Endothelial cell of umbilical vein (primary cell): ENCODE data around the gene CSPG5. TPM values are rescaled to one million over a fixed set of nuclear protein-coding genes. Genes with fewer than 3 reads are reported as not detected.

Experiments used
- BruUV-seq: library from RNA; stranded (reverse); fragments of 400-500 nt; replicated peaks from 2 replicates; lab custom pipeline; 2021; lab: Mats Ljungman, UMichigan
- CTCF ChIA-PET: fragments of 300-600, 350-600 bp; sonication (Branson Sonifier 250); formaldehyde crosslinking; loops from one replicate; lab custom pipeline; 2021; ENCODE audit warnings: antibody characterized with exemption, inconsistent platforms; lab: Charles Lee
- POLR2A ChIA-PET: fragments of 300-600, 350-600 bp; sonication (Branson Sonifier 250); formaldehyde crosslinking; loops from one replicate; lab custom pipeline; 2021; ENCODE audit warnings: antibody characterized with exemption, inconsistent platforms; lab: Charles Lee
- DNase-seq: peaks from one replicate; pipeline ENCODE4 v3.0.0-alpha.2; 2011; ENCODE audit warnings: low read depth, low spot score
- FAIRE-seq: peaks from 2 replicates; lab custom pipeline; 2011; peaks lifted over from hg19 to GRCh38; lab: Jason Lieb, UNC
- H2AFZ ChIP-seq: 2 replicates; pipeline ENCODE4 v1.6.0; 2012; ENCODE audit warnings: low read depth, low read length, control low read depth, inconsistent platforms
- H3K27ac ChIP-seq: 2 replicates; pipeline ENCODE4 v1.5.1; 2011; ENCODE audit warnings: low read depth, mild to moderate bottlenecking, control low read depth, low read length, moderate library complexity; ENCODE audit not compliant: insufficient read depth
- H3K27me3 ChIP-seq, 2 experiments: 2 replicates each; pipeline versions ENCODE4 v1.6.0 to v1.6.1; 2011; ENCODE audit warnings: low read length in 2 of 2, mixed read lengths in 1 of 2; ENCODE audit not compliant: control insufficient read depth in 2 of 2, insufficient read depth in 2 of 2
- H3K36me3 ChIP-seq, 2 experiments: 2 replicates in 1 of 2; 3 replicates in 1 of 2; pipeline ENCODE4 v1.5.1; 2011; ENCODE audit warnings: low read length in 2 of 2, mild to moderate bottlenecking in 1 of 2, moderate library complexity in 1 of 2; ENCODE audit not compliant: control insufficient read depth in 2 of 2, insufficient read depth in 2 of 2; ENCODE audit errors: extremely low read depth in 1 of 2
- H3K4me1 ChIP-seq: 3 replicates; pipeline ENCODE4 v1.5.1; 2011; ENCODE audit warnings: mild to moderate bottlenecking, low read length; ENCODE audit not compliant: control insufficient read depth, insufficient read depth; ENCODE audit errors: extremely low read depth
- H3K4me2 ChIP-seq: 2 replicates; pipeline ENCODE4 v1.6.1; 2011; ENCODE audit warnings: low read length, control low read depth, mixed read lengths; ENCODE audit not compliant: insufficient read depth
- H3K4me3 ChIP-seq, 3 experiments: fragments of 200-600 bp in 1 of 3; sonication (generic), shearing (Covaris generic) in 1 of 3; replicated peaks in 1 of 3; 2 replicates each; pipeline ENCODE4 v1.5.1; 2011 to 2016; ENCODE audit warnings: control low read depth in 3 of 3, low read length in 3 of 3, mild to moderate bottlenecking in 2 of 3, inconsistent platforms in 1 of 3, low read depth in 1 of 3, moderate library complexity in 1 of 3; ENCODE audit not compliant: insufficient read depth in 1 of 3
- H3K79me2 ChIP-seq: 2 replicates; pipeline ENCODE4 v1.6.0; 2012; ENCODE audit warnings: low read length, inconsistent platforms; ENCODE audit not compliant: control insufficient read depth, insufficient read depth
- H3K9ac ChIP-seq: replicated peaks from 2 replicates; pipeline ENCODE3; 2011; ENCODE audit warnings: low read length, control low read depth; ENCODE audit not compliant: insufficient read depth; ENCODE audit errors: extremely low read depth
- H3K9me1 ChIP-seq: replicated peaks from 3 replicates; pipeline ENCODE4 v1.6.0; 2011; ENCODE audit warnings: mild to moderate bottlenecking, low read length; ENCODE audit not compliant: control insufficient read depth, insufficient read depth; ENCODE audit errors: extremely low read depth
- H3K9me3 ChIP-seq: replicated peaks from 2 replicates; pipeline ENCODE4 v1.5.1; 2012; ENCODE audit warnings: low read length, inconsistent platforms; ENCODE audit not compliant: control insufficient read depth, insufficient read depth
- H4K20me1 ChIP-seq: replicated peaks from 2 replicates; pipeline ENCODE3; 2011; ENCODE audit warnings: mild to moderate bottlenecking, low read length; ENCODE audit not compliant: control insufficient read depth, insufficient read depth; ENCODE audit errors: extremely low read depth
- GATA2 ChIP-seq: IDR thresholded peaks from 2 replicates; pipeline ENCODE4 v1.7.0; 2011; ENCODE audit warnings: low read depth, mild to moderate bottlenecking, moderate library complexity, mixed read lengths, low read length; ENCODE audit not compliant: insufficient read length, insufficient read depth
- MYC ChIP-seq: IDR thresholded peaks from one replicate; pipeline ENCODE4 v1.6.1; 2011; ENCODE audit warnings: mild to moderate bottlenecking, low read depth, low read length
- POLR2A ChIP-seq: IDR thresholded peaks from 2 replicates; pipeline ENCODE4 v1.6.1; 2012; ENCODE audit warnings: low read depth, mild to moderate bottlenecking, control low read depth, low read length
- dilution Hi-C: fragments of 300-500 bp; cut with MboI; formaldehyde crosslinking; loops from one replicate; pipeline ENCODE4 v1.15.0; 2019; ENCODE audit warnings: low sequenced_read_pairs; ENCODE audit not compliant: extremely low pct_ligation_motif_present
- intact Hi-C: fragments of 100-400 bp; cut with micrococcal nuclease; formaldehyde crosslinking; loops from one replicate; pipeline ENCODE4 v1.10.0; 2022
- polyA plus RNA-seq, 4 experiments: library from polyadenylated mRNA; depleted of rRNA in 3 of 4; stranded (reverse) in 3 of 4; unstranded in 1 of 4; fragments of >200 nt; gene quantifications; 2 replicates each; pipeline versions ENCODE4 v1.2.1 to v1.2.3, GENCODE V29; 2011 to 2012; ENCODE audit warnings: missing spikeins in 1 of 4
- small RNA-seq: library from RNA; depleted of rRNA; stranded (forward); fragments of <200 nt; gene quantifications from one replicate; pipeline ENCODE3, GENCODE V24; 2012; ENCODE audit warnings: low replicate concordance, low read depth; ENCODE audit not compliant: insufficient read depth, insufficient read length
- total RNA-seq: library from RNA; stranded (reverse); gene quantifications from 2 replicates; pipeline ENCODE4 v1.2.3, GENCODE V29; 2021
- TF ChIP-seq, protein P1 (sequence below): IDR thresholded peaks from 2 replicates; pipeline ENCODE4 v1.6.1; 2011; ENCODE audit not compliant: insufficient read depth, insufficient read length

CSPG5 gene
- total and polyA plus RNA-seq, 2 donors (not counting 3 experiments of a cell fraction or from before 2014, with no cell fraction given) = 0.32 to 0.55 TPM

GRCh38 chr3:47512416-47513124 lies 66.1 kb downstream of the CSPG5 start:
- dilution Hi-C loops = no loop called here
- H3K79me2 ChIP-seq = peaks cover 27% of the 10 kb centered on the region
- H4K20me1 ChIP-seq = no peaks in the 10 kb centered on the region
- no peaks in the 10 kb centered on the region for H3K9me3 ChIP-seq
- H2AFZ ChIP-seq = peak overlapping the region; percentile 81
- FAIRE-seq = peak; percentile 8
- peak; percentile 56 for DNase-seq
- ChIA-PET CTCF (no interaction called here), POLR2A (no interaction called here)
- H3K4me1 ChIP-seq = peaks cover 12% of the 10 kb centered on the region
- peak overlapping the region; percentile 69 for H3K9ac ChIP-seq
- peaks cover 10 to 15% of the 10 kb centered on the region in 2 experiments for H3K36me3 ChIP-seq
- intact Hi-C loops = loop anchor here (1.0 kb wide), 2 partner anchors 91 to 269 kb away; partner anchors contain the start of gene SMARCC1
- TF ChIP-seq MYC (no peak), POLR2A (no peak), GATA2 (no peak)
- TF ChIP-seq, protein P1, sequence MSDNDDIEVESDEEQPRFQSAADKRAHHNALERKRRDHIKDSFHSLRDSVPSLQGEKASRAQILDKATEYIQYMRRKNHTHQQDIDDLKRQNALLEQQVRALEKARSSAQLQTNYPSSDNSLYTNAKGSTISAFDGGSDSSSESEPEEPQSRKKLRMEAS = no peak
- H3K27me3 ChIP-seq = no peaks in the 10 kb centered on the region
- TSS peak; percentile 41 for BruUV-seq
- peak overlapping the region; percentile 71 for H3K27ac ChIP-seq
- H3K4me3 ChIP-seq = peak overlapping the region; percentile 43 to 79 (median 64)
- peak overlapping the region; percentile 70 for H3K4me2 ChIP-seq
- H3K9me1 ChIP-seq = no peaks in the 10 kb centered on the region

Small RNA genes within 50 kb of the gene (small RNA-seq; reads per million reads assigned to genes)
- not detected for gene RN7SL870P

Other genes starting within 250 kb of the CSPG5 start
- 57.4 and 63.5 TPM in 2 replicates for gene PTPN23, start 197.8 kb downstream of the CSPG5 start, total RNA-seq
- gene PTPN23, start 197.8 kb downstream of the CSPG5 start, polyA plus RNA-seq = 8.2 and 8.5 TPM in 2 replicates
- 53.6 and 59.0 TPM in 2 replicates for gene SCAP, start 102.9 kb downstream of the CSPG5 start, total RNA-seq
- gene SCAP, start 102.9 kb downstream of the CSPG5 start, polyA plus RNA-seq = 34.7 and 42.9 TPM in 2 replicates
- gene ELP6, start 65.2 kb downstream of the CSPG5 start, total RNA-seq = 48.1 and 48.4 TPM in 2 replicates
- 69.3 and 91.0 TPM in 2 replicates for gene ELP6, start 65.2 kb downstream of the CSPG5 start, polyA plus RNA-seq
- gene SMARCC1, start 203.0 kb upstream of the CSPG5 start, total RNA-seq = 123 and 138 TPM in 2 replicates
- 23.0 and 24.0 TPM in 2 replicates for gene SMARCC1, start 203.0 kb upstream of the CSPG5 start, polyA plus RNA-seq
- 85.2 and 86.9 TPM in 2 replicates for gene DHX30, start 224.3 kb upstream of the CSPG5 start, total RNA-seq
- gene DHX30, start 224.3 kb upstream of the CSPG5 start, polyA plus RNA-seq = 79.0 and 80.1 TPM in 2 replicates